Measurements from ENCODE around the gene LRRC58. TPM values are rescaled to one million over a fixed set of nuclear protein-coding genes. Genes with fewer than 3 reads are reported as not detected.

LRRC58 gene
- total and polyA plus RNA-seq, 4 donors: 16.6 to 55.1 (median 27.1) TPM

Other genes with a start within 250 kb of the LRRC58 start
- gene GPR156, start 64.1 kb downstream of the LRRC58 start, total RNA-seq: 1 to 10 TPM; 2.1 TPM
- gene GPR156, start 64.1 kb downstream of the LRRC58 start, polyA plus RNA-seq (ENCODE audit: insufficient read length in 2 of 2): 1 to 10 TPM; 1.7 to 2.1 TPM
- gene FSTL1, start 101.6 kb upstream of the LRRC58 start, total RNA-seq: 100 to 1,000 TPM; 446 to 722 TPM
- gene FSTL1, start 101.6 kb upstream of the LRRC58 start, polyA plus RNA-seq (ENCODE audit: insufficient read length in 2 of 2): 100 to 1,000 TPM; 137 to 193 TPM
- 100 to 1,000 TPM in 1 of 2 donors, 10 to 100 TPM in 1; 43.2 to 154 TPM for gene NDUFB4, start 247.0 kb upstream of the LRRC58 start, total RNA-seq
- 100 to 1,000 TPM; 186 to 193 TPM for gene NDUFB4, start 247.0 kb upstream of the LRRC58 start, polyA plus RNA-seq (ENCODE audit: insufficient read length in 2 of 2)

Measured in spinal cord (tissue), 4 donors.